GM12878 (cell line): ENCODE results near the gene SMIM22.

Source experiments
- POLR2A ChIP-seq: IDR thresholded peaks from 2 replicates; pipeline ENCODE4 v1.6.1; 2011; ENCODE audit warnings: low read depth, mild to moderate bottlenecking, low read length
- ZNF24 ChIP-seq: fragments of 450-650 bp; IDR thresholded peaks from 2 replicates; pipeline ENCODE4 v1.6.1; 2017; ENCODE audit warnings: antibody characterized with exemption, mild to moderate bottlenecking
- TF ChIP-seq, protein P1 (sequence below): IDR thresholded peaks from 2 replicates; pipeline ENCODE4 v1.6.1; 2011; ENCODE audit warnings: low read depth, mild to moderate bottlenecking, low read length, moderate library complexity, borderline replicate concordance; ENCODE audit errors: extremely low read depth

DNA sequence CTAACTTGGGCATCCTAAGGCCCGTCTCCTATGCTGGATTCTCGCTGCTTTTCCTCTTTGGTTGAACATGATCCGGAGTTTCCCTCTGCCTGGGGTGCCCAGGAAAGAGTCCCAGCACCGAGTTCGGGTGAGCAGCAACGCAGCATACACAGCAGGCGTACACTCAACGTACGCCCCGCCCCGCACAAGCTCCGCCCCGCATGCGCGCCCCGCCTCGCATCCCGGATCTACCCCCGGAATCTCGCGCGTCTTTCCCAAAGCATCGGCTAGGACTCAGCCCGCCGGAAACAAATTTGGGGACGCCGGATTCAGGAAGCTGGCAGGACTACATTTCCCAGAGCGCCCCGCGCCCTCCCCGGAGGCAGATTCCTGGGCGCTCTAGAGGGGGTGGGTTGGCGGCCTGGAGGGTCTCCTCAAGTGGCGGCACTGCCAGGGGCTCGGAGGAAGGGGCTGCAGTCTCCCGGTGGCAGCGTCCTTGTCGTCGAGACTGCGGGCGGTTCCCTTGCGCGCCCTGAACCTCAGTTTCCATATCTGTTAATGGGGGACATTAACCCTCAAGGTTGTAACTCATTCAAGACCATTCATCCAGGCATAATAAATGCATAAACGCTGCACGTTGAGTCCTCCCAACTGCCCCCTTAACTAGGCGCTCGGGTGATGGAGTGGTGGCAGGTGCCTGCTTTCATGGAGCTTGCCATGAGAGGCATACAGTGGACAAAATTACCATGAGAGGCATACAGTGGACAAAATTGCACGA lies 26.4 kb upstream of the SMIM22 start:
- TF ChIP-seq POLR2A, result peak; percentile 85
- no peak for TF ChIP-seq ZNF24
- TF ChIP-seq, protein P1, sequence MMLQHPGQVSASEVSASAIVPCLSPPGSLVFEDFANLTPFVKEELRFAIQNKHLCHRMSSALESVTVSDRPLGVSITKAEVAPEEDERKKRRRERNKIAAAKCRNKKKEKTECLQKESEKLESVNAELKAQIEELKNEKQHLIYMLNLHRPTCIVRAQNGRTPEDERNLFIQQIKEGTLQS, result no peak
